GM21619 (cell line): ENCODE results near the gene ZNF598.
A peak's percentile ranks its signal among the peaks of the same experiment; 100 is the strongest.

Experiments used
- ATAC-seq: cut with Tn5 transposase; IDR thresholded peaks from one replicate; pipeline ENCODE4 v1.9.1; 2021; ENCODE audit not compliant: unreplicated experiment

ZNF598 gene

DNA sequence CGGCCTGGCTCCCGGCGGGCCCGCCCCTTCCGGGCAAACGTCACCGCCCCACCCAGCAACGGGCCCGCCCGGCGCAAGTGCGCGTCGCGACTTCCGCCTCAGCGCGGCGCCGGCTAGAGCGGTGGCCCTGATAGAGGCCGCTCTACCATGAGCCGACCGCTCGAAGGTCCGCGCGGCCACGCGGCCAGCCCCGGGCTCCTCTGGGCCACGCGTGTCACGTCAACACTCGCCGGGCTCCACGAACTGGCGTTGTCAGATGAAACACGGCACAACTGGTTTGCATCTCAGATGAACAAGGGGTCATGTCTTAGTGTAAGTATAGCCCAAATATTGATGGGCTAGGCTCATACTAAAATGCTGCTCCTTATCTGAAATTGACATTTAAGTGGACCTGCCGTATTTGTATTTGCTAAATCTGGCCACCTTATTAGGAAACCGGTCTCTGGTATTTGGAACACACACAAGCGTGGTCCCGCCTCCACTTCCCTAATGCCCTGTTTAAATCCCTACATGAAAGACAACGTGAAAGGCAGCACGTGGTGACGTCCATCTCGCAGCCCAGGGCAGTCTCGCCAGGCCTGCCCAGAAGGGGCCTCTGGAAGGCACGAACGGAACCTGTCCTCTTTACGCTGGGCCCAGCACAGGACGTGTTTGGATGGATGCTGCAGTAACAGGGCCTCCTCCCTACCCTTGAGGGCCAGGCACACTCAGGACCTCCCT is at the start of gene ZNF598:
Gene ZNF598 (minus strand): TSS at position 31 of the 720 bp plus-strand sequence.
- peak; percentile 78 for ATAC-seq

DNA sequence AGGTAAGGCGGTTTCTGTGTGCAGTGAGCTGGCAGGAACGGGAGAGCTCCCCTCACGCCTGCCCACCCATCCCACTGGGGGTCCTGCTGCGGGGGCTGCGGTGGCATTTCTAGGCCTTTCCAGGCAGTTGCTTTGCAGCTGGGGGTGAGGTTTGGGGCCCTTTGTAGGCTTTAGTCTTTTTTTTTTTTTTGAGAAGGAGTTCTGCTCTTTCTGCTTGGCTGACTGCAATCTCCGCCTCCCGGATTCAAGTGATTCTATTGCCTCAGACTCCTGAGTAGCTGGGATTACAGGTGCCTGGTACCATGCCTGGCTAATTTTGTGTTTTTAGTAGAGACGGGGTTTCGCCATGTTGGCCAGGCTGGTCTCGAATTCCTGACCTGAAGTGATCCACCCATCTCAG is 49.3 kb upstream of the ZNF598 start:
- no peak for ATAC-seq

DNA sequence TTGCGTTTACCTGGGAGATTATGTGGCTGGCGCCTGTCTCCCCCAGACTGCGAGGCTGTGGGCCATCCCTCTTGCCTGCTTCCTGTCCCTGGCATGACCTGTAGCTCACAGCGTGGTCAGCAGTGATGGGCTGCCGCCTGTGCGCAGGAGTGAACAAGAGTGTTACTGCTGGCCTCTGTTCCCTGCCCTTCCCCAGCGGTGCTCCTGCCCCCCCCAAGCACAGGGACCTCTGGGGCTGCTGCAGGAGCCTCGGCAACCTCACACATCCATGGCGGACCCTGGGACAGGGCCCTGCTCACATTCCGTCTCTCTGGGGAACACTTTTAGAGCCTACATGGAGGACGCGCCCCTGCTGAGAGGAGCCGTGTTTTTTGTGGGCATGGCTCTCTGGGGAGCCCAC is 48.8 kb upstream of the ZNF598 start:
- ATAC-seq: no peak

DNA sequence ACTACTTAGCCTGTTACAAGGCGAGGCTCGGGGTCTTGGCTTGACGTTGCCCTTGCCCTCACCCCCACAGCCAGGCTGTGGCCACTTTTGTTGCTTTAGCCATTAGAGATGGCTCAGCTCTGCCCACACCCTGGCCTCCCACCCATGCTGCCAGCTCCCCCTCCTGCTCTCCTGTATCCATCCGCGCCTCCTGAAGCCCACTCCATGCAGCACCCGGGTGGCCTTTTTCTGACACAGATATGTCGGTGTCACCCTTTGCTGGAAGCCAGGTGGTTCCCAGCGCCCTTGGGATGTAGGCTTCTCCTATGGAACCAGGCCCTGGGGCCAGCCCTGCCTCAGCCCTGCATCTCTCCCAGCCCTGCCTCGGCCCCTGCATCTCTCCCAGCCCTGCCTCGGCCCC is 47.8 kb upstream of the ZNF598 start:
- ATAC-seq: no peak

DNA sequence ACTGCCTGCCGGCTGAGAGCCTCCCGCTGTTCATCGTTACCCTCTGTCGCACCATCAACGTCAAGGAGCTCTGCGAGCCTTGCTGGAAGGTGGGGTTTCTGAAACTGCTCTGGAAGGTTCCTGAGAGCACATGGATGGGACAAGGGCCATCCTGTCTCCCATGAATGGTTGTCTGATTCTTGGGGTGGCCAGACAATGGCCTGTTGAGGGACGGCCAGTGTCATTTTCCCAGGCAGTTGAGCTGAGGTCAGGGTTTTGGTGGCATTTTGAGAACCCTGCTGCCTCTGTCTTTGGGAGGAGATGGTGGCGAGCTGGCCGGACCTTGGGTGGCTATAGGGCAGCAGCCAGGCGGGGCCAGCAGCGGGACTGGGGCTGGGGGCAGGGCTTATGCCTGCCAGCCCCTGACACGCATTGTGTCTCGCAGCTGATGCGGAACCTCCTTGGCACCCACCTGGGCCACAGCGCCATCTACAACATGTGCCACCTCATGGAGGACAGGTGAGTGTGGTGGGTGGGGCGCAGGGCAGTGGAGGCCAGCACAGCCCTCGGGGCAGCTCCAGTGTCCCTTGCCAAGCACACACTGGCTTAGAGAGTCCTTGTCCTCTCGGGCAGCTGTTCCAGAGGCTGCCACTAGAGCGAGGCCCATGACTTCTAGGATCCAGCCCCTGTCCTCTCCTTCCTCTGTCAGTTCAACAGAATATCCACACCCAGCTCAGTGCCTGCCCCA is 47.2 kb upstream of the ZNF598 start:
- ATAC-seq: no peak

DNA sequence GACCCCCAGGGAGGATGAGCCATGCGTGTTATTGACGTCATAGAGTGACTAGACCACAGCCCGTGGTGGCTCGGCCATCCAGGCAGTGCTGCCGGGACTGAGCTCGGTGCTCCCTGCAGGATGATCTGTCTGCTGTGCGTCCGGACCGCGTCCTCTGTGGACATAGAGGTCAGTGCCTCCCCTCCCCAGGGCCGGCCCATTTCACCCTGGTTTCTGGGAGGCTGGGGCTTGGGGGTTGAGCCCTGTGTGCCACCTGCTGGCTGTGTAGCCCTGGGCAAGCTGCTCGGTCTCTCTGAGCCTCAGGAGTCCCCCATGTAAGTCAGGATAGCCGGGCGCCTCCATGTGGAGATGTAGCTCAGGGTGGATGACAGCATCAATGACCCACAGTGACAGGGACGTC is 46.5 kb upstream of the ZNF598 start:
- ATAC-seq: no peak

DNA sequence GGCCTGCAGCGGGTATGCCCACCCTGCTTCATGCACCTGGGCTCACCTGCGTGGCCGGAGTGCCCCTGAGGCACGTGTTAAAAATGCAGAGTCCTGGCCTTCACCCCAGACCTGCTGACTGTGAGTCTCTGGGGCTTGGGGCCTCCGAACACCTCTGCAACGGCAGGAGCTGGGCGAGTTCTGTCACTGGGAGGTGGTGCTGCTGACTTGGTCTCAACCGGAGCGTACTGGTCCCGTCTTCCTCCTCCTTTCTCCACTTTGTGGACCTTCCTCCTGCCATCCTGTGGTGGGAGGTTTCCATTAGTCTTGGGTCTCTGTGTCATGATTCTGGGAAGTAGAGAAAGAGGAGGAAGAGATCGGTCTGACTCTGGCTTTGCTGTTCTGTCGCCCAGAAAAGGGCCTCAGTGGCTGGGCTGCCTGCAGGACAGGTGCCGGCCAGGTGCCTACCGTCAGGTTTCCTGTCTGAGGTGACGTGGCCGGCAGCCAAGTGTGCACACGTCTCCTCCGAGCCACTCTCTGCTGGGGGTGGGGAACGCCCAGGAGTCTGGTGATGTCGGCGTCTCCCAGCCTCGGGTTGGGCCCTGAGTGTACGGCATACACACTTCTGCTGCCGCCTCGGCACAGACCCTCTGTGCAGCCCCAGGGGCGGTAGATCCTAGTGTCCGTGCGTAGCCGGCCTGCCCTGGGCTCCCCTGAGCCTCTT is 45.1 kb upstream of the ZNF598 start:
- ATAC-seq: no peak

DNA sequence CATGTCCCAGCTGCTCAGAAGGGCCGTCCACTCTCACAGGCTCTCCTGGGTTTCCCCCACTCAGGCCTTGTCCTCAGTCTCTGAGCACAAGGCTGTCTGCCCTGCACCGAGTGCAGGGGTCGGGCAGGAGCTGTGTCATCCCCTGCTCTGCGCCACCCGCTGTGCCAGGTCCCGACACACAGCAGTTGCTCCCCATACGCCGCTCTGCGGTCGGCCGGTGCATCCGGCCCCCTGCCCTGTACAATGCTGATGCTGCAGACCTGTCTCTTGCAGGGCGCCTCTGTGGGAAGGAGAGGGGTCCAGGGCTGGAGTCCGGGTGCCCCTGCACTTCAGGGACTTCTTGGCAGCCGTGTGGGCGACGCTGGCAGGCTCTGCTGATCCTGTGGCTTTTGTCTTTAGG is 44.3 kb upstream of the ZNF598 start:
- ATAC-seq: no peak

DNA sequence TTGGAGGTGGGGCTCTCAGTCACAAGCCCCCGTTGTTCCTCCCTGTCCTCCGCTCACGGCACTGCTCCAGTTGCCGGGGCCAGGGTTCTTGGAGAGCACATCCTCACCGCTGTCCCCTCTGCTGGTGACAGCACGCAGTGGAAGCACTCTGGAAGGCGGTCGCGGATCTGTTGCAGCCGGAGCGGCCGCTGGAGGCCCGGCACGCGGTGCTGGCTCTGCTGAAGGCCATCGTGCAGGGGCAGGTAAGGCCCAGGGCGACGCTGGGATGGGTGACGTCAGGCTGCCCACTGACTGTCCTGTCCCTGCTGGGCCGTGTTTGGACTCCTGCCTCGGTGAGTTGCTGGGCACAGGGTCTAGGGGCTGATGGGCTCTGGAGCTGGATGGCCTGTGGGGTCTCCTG is 43.6 kb upstream of the ZNF598 start:
- ATAC-seq: no peak

DNA sequence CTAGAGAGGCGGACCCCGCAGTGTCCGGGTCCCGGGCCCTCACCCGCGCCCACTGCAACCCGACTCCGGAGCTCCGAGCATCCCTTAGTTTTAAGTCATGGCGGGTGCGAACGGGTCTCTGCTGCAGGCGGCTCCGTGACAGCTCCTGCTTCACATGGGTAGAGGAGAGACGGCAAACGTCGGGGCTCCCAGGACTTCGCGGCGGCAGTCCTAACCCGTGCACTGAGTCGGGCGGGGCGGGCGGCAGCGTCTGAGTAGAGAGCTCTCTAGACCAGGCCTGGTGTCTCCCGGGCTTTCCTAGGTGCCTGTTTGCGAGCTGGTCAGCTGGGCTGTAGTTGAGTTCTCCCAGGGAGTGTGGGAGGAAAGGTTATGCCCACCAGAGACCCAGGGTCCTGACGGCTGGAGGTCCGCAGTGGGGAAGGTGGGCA is 38.5 kb upstream of the ZNF598 start:
- ATAC-seq: peak; percentile 6

DNA sequence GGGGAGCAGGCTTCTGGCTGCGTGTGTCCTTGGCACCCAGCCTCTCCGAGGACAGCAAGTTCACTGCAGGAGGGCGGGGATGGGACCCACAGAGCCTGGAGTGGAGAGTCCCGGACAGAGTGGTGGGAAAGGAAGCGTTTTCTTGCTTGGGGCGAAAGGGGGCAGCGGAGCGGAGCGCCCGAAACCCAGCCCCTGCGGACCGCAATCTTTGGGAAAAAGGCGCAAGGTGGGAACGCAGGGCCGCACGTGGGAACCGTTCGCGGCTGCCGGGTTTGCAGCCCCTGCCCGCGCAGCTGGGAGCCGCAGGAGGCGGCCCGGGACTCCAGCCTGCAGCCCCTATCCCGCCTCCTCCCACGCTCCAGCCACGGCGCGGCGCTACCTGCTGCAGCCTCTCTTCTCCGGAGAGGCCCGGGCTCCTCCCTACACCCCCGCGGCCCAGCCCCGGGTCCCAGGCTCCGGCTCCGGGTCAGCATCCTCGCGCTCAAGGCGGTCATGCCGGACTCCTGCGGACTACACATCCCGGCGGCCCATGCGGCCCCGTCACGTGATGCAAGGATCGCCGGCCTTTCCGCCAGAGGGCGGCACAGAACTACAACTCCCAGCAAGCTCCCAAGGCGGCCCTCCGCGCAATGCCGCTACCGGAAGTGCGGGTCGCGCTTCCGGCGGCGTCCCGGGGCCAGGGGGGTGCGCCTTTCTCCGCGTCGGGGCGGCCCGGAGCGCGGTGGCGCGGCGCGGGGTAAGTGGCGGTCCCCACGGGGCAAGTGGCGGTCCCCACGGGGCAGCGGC is 37.9 kb upstream of the ZNF598 start, which contains the start of the genes NTHL1 and TSC2:
Gene NTHL1 (minus strand): TSS at position 505 of the 786 bp plus-strand sequence. CDS start 11 bp downstream, at position 494.
Gene TSC2 (plus strand): TSS at position 656 of the 786 bp plus-strand sequence. CDS start 631 bp downstream, outside the sequence.
- ATAC-seq: peak; percentile 90

DNA sequence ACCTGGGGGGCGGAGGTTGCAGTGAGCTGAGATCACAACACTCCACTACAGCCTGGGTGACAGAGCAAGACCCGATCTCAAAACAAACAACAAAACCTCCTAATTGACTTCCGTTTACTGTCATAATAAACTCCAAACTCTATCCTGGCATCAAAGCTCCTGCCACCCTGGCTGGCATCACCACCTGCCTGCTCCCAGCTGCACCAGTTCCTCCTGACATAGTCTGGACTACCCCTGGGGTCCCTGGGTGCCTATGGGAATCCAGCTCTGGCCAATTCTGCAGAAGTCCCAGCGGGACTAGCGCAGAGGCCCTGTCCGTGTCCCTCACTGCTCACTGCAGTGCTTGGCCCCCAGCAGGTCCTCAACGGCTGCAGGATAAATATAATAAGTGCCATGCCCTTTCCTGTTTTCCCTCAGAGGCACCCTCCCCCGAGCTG is 37.3 kb upstream of the ZNF598 start:
- no peak for ATAC-seq

DNA sequence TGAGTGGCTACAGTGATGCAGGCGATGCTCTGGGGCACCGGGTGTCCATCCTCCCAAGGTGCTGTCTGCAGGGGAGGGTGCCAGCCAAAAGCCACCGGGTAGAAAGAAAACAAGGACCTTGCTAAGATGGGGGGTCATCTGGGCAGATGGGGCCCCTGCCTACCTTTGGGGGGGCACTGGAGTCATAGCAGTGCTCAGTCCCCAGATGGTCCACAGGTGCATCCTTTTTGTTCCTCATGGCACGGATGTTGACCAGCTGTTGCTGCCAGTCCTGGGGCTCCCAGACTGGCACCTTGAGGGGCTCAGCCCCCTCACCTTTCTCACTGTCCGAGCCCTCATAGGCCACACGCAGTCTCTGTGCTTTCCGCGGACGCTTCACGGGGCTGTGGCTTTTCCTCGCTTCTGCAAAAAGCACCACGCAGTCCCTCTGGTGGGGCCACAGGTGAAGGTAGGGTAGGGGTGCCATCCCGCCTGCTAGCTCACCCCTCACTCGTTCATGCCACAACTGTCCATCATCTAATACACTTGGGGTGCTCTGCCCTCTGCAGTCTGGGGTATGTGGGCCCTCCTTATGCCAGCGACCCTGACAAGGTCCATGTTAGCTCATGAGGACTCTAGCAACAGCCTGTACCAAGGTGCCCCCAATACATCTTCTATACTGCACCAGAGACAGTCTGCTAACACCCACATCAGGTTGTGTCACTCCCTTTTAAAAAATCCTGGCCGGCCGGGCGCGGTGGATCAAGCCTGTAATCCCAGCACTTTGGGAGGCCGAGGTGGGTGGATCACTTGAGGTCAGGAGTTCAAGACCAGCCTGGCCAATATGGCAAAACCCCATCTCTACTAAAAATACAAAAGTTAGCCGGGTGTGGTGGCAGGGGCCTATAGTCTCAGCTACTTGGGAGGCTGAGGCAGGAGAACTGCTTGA is 36.6 kb upstream of the ZNF598 start:
- ATAC-seq: no peak

DNA sequence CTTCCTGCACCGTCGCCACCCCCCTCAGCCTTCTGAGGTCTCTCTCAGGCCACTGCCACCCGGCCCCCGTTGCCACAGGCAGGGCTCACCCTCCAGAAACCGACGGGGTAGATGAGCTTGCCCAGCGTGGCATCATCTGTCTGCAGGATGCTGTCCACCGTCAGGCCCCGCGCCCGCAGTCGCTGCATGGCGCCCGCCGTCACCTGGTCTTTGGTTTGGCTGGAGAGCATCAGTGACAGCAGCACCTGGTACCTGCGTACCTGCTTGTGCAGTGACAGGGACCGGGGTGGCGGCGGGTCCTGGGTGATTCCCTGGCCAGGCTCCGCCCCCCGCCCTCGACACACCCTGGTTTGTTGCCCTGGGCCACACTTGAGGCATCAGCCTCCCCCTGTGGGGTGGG is 34.9 kb upstream of the ZNF598 start:
- no peak for ATAC-seq

DNA sequence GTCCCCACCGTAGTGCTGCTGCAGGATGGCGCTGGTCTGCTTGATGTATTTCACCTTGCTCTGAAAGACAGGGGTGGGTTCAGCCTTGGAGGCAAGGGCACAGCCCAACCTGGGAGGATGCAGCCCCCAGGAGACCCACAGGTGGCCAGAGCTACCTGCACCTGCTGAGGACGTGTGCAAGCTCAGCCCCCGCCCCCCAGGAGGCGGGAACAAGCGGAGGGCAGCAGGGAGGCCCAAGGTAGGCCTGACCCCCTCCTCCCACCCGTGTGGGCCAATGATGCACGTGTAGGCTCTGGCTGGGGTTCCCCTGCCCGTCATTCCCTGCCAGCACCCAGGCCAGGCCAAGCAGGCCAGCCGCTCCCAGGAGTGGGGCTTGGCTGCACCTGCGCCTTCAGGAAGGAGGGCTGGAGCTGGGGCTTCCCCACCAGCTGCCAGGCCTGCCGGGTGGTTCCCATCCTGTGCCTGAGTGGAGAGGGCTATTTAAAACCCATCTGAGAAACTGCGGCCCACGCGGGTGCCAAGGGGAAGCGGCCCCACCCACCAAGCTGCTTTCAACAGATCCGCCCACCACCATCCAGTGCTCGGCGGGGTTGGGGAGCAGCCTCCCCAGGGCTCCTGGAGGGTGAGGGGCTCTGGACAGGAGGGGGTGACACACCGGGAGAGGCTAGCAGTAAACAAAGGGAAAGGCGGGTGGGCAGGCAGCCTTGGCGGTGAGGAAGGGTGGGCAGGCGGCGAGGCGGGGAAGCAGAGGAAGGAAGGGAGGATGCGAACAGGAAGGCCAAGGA is 34.2 kb upstream of the ZNF598 start:
- ATAC-seq: no peak

DNA sequence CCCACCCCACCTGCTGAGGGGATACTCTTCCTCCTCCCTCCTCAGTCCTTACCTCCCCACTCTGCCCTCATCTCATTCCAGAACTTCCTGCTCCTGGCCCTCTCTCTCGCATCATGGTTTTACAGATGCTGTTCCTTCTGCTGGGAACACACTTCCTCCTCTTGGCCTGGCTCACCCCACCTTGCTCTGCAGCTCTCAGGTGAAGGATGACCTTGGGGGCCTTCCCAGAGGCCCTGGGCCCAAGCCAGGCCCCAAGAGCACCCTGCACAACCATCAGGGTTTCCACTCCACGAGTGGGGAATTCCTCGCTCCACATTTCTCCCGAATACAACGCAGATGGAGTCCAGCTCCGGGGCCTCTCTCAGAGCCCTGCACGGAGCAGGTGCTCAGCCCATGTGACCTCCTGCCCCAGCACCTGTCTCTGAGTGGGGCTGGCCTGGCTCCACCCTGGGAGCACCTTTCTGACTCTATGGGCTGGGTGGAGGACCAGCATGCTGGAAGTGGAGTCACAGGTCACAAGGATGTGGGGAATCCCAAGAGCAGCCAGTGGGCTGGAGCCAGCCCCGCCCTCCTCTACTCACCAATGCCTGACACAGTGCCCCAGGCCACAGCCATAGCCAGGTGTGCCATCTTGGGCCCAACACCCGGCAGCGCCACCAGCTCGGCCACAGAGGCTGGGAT is 33.5 kb upstream of the ZNF598 start:
- ATAC-seq: no peak

DNA sequence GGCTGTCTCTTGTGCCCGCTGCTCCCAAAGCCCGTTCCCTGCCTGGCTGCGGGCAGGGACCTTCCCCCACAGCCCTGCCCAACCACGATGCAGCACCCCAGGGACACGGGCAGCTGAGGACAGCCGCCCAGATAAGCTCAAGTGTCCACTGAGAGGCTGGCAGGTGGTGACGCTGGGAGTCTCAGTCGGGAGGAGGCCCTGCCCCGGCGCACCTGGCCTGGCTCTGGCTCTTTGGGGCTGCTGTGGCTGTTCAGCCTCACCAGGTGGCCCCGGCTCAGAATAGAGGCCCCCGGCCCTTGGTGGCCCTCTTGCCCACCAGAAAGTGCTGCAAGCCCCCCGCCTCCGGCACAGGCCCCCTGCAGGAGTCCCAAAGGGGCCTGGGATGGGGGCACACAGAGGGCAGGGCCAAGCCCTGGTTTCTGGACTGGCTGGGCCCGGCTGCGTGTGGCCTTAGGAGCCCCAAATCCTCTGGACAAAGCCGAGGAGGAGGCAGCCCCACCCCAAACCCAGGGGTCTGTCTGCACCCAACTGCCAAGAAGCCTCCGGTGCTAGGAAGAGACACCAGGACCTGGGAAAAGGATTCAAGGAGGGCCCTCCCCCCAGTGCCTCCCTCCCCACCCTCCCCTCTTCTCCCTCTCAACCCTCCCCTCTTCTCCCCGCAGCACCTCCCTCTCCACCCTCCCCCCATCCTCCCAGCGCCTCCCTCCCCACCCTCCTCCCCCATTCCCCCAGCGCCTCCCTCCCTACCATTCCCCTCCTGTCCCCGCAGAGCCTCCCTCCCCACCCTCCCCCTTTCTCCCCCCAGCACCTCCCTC is 32.8 kb upstream of the ZNF598 start:
- ATAC-seq: no peak
